HCEC 1CT (cell line): ENCODE data around the gene GNG14.
"Not testable (repeated sequence)": the region's sequence is repeated elsewhere in the genome, so short reads cannot be mapped to it uniquely, and the experiment has no call there.

Experiments
- DNase-seq: peaks from one replicate; pipeline ENCODE4 v3.0.0-alpha.2; 2017

Gene GNG14

DNA sequence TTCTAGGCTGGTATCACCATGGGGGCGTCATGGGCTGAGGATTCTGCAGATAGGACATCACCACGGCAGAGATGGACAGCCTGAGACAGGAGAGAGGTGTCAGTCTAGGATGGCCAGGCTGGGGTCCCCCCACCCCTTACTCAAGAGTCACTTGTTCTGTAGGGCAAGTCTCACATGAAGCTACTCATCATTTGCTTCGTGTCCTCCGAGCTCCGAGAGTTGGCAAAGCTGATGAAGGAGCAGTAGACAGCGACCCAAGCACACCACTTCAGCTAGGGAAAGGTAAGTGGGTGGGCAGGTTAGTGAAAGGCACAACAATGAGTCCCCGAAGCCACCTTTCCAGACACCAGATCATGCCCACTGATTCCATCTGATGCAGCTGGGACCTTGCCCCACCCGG lies 19.5 kb upstream of the GNG14 start:
- DNase-seq, result no peak

DNA sequence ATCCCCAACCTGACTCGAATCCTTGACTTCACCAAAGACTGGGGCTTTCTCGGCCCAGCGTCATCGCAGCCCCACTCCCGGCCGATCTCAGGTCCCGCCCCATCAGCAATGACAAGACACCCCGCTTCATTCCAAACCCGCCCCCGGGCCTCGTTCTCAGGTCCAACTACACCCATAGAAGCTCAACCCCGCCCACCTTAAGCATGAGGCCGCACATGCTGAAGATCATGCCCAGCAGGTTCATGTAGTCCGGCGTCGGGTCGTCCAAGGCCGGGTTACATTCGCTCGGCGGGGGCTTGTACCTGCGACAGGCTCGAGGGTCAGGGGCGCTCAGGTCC lies 18.9 kb upstream of the GNG14 start:
- DNase-seq, result peak; percentile 42

GRCh38 chr19:12669270-12670158 lies 18.3 kb upstream of the GNG14 start:
- peak; percentile 81 for DNase-seq

- no peak for DNase-seq
These were observed 17.5 kb upstream of the GNG14 start for GRCh38 chr19:12670159-12670928.

GRCh38 chr19:12672744-12673143 lies 15.1 kb upstream of the GNG14 start:
- no peak for DNase-seq

DNA sequence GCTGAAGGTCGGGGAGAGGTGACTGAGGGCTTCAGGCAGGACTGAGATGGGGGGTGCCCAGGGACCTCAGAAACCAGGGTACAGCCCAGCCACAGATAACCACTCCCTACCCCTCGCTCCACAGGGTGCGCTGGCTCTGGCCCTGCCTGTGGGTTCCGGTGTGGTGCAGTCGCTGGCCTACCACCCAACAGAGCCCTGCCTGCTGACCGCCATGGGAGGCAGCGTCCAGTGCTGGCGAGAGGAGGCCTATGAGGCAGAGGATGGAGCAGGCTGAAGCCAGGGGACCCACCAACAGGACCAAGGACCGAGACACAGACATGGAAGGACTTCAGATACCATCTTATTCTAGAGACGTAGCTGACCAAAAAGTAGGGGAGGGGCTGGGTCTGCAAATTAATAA lies 12.4 kb upstream of the GNG14 start:
- no peak for DNase-seq

DNA sequence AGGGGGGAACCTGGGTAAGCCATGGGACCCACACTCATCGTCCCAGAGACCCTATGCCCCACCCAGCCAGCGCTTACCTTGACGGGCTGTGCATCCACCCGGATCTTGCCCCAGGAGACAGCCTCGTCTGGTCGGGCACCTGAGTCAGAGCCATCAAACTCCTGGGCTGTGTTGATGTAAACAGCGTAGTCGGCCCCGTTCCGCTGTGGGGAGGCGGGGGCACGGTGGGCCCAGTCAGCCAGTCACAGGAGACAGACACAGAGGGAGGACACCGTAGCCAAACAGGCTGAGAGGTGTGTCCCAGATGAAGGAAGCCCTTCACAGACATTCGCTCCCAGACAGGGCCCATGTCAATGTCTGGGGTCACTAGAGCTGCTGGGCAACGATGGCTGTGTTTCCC lies 11.9 kb upstream of the GNG14 start:
- no peak for DNase-seq

DNA sequence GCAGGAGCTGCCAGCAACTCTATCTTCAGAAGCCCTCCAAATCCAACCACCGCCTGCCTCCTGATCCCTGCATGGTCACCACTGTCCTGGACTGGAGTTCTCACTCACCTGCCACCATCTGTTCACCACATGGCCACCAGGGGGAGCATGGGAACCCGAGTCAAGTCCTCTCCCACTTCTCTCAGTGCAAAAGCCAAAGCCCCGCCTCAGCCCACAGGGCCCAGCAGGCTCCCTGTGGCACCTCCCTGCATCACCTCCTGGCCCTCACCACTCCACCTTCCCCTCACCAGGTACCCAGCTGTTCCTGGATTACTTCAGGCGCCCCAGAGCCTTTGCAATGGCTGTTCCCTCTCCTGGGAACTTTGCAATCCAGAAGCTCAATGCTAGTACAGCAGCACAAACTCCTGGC lies 11.4 kb upstream of the GNG14 start:
- DNase-seq, result peak; percentile 64

DNA sequence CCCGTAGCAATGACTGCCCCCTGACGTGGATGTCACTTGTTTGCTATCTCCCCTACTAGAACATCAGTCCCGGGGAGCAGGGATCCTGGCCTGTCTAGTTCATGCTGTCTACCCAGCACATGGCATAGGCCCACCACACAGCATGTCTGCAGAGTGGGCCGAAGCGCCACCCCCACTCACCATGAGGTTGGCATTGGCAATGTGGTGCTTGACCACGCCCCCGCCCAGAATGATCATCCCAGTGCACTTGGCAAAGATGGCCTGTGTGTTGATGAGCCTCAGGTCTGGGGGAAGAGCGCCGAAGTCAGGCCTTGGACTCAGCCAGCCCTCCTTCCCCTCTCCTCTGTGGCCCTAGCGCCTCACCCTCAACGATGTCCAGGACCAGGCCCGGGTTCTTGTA lies 10.9 kb upstream of the GNG14 start:
- DNase-seq, result no peak

- DNase-seq, result not testable (repeated sequence)
These were observed 9.8 kb upstream of the GNG14 start for GRCh38 chr19:12678039-12678438.

- no peak for DNase-seq
These were observed 7.8 kb upstream of the GNG14 start for GRCh38 chr19:12680034-12680433.

- DNase-seq, result peak; percentile 97
These were observed 6.5 kb upstream of the GNG14 start, which contains the start of gene DHPS for GRCh38 chr19:12681074-12681987. TSS of gene DHPS (minus strand) at chr19:12681880. CDS start at chr19:12681766, 114 bp downstream.

- no peak for DNase-seq
These were observed 2.0 kb upstream of the GNG14 start for GRCh38 chr19:12685831-12686230.

DNA sequence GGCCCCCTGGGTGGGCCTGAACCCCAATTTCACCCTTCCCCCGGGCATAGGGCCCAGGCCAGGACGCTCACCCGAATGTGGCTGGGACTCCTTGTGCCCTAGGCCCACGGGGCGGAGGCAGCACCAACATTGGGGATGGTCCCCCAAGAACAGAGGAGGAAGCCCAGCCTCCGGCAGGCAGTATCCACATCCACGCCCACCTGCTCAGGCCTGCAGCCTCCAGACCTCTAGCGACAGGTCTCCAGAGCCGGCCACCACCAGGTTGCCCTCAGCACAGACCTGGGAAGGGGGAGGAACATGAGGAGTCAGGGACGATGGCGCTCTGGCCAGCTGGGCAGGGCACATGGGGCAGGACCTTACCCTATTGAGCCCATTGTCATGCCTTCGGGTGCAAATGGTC lies 1.2 kb downstream of the GNG14 start:
- DNase-seq, result no peak

- no peak for DNase-seq
These were observed 1.9 kb downstream of the GNG14 start for GRCh38 chr19:12689581-12690216.

DNA sequence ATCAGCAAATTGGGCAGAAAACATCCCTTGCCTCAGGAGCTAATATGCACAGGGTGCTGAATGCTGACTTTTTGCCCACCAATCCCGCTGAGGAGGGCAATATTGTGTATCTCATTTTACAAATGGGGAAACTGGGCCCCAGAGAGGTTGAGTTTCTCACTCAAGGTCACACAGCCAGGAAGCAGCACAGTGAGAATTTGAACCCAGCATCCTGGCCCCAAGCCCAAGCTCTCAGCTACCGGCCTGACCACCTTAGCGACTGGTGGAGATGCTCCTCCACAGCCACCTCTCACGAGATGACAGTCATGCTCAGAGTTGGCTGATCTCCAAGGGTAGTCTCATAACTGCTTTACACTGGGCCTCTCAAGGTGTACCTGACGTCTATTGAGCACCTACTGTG lies 5.2 kb downstream of the GNG14 start:
- DNase-seq, result no peak

GRCh38 chr19:12694641-12695040 lies 6.8 kb downstream of the GNG14 start:
- DNase-seq, result no peak

- DNase-seq, result no peak
These were observed 7.3 kb downstream of the GNG14 start for GRCh38 chr19:12695096-12695495.

DNA sequence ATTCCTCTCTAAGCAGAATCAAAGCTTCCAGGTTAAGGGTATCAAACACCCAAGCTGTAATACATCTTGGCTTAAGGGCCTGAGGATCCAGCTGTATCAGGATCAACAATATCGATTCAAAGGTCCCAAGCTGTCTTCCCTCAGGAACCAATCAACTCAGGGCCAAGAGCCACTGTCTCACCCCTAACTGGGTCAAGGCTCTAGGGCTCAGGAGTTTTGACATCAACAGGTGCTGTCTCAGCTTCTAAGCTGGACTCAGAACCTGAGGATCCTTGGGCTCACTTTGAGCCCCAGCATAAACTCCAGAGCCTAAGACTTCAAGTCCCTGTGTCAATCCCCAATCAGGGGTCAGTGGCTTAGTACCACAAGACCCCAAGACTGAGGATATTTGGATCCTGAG lies 7.7 kb downstream of the GNG14 start:
- DNase-seq, result no peak

GRCh38 chr19:12695997-12696365 lies 8.2 kb downstream of the GNG14 start:
- DNase-seq, result no peak

- DNase-seq, result peak; percentile 81
These were observed 8.9 kb downstream of the GNG14 start, which contains the start of gene FBXW9 for GRCh38 chr19:12696366-12697335. TSS of gene FBXW9 (minus strand) at chr19:12696631. CDS start at chr19:12696581, 50 bp downstream.
